Parathyroid adenoma (tissue), 2 donors: ENCODE measurements around the gene SDC4.

Source experiments
- H2AFZ ChIP-seq: fragments of 300-600 bp; sonication (generic); one replicate; pipeline ENCODE4 v1.7.0; 2017; ENCODE audit warnings: antibody characterized with exemption, mild to moderate bottlenecking
- H3K27ac ChIP-seq: fragments of 300-600 bp; sonication (generic); one replicate; pipeline ENCODE4 v1.7.0; 2017
- H3K27me3 ChIP-seq: fragments of 300-600 bp; sonication (generic); one replicate; pipeline ENCODE4 v1.7.0; 2017; ENCODE audit warnings: low read length; ENCODE audit not compliant: control insufficient read depth, insufficient read depth
- H3K36me3 ChIP-seq: fragments of 300-600 bp; sonication (generic); one replicate; pipeline ENCODE4 v1.7.0; 2017; ENCODE audit warnings: low read length; ENCODE audit not compliant: control insufficient read depth, insufficient read depth
- H3K4me1 ChIP-seq: fragments of 300-600 bp; sonication (generic); one replicate; pipeline ENCODE4 v1.7.0; 2017; ENCODE audit warnings: control low read depth
- H3K4me2 ChIP-seq: fragments of 300-600 bp; sonication (generic); one replicate; pipeline ENCODE4 v1.7.0; 2017; ENCODE audit warnings: low read length
- H3K4me3 ChIP-seq: fragments of 300-600 bp; sonication (generic); one replicate; pipeline ENCODE4 v1.7.0; 2017; ENCODE audit warnings: low read depth, low read length
- H3K79me2 ChIP-seq: fragments of 300-600 bp; sonication (generic); one replicate; pipeline ENCODE4 v1.7.0; 2017; ENCODE audit warnings: control low read depth
- H3K9ac ChIP-seq: fragments of 300-600 bp; sonication (generic); one replicate; pipeline ENCODE4 v1.7.0; 2017; ENCODE audit warnings: mild to moderate bottlenecking
- H3K9me3 ChIP-seq: fragments of 300-600 bp; sonication (generic); one replicate; pipeline ENCODE4 v1.7.0; 2017; ENCODE audit warnings: low read length; ENCODE audit not compliant: control insufficient read depth
- TF ChIP-seq, protein P1 (sequence below): fragments of 300-600 bp; sonication (generic); IDR thresholded peaks from one replicate; pipeline ENCODE4 v1.7.0; 2017; ENCODE audit warnings: antibody characterized with exemption, mild to moderate bottlenecking
- donor health status: primary hyperparathyroidism.

The SDC4 gene

DNA sequence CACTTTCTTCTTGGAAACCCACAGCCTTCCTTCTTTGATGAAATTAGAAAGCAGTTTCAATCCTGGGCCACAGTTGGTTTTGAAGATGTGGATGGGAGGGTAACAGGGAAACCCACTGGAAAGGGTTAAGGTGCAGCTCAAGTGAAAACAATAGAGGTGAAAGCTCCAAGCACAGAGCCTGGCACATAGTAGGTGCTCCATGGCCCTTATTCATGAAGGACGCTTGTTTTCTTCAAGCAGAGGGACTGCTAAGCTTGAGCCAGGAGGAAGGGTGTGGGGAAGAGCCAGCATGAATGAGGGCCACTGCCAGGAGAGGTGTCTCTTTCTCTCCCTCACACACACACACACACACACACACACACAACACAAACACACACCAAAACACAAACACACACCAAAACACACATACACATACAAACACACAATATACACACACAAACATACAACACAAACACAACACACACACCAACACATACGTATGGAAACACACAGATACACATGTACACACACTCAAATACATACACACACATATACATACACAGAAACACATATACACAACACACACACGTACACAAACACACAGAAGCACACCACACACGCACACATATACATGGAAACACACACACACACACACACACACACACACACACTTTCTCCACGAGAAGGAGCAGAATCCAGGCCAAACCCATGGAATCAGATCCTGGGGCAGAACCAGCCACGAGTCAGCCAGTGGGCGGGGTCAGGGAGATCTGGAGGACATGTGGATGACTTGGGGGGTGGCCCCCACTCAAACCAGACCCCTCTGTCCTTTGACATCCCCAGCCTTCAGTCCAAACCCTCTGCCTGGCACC is 65.3 kb downstream of the SDC4 start:
- no peak overlapping the region for H3K4me3 ChIP-seq
- no peaks in the 10 kb centered on the region for H3K36me3 ChIP-seq
- no peak overlapping the region for H3K4me2 ChIP-seq
- H3K27ac ChIP-seq = no peak overlapping the region
- peaks cover 4% of the 10 kb centered on the region for H3K27me3 ChIP-seq
- H3K79me2 ChIP-seq = no peaks in the 10 kb centered on the region
- H3K4me1 ChIP-seq = no peaks in the 10 kb centered on the region
- TF ChIP-seq, protein P1, sequence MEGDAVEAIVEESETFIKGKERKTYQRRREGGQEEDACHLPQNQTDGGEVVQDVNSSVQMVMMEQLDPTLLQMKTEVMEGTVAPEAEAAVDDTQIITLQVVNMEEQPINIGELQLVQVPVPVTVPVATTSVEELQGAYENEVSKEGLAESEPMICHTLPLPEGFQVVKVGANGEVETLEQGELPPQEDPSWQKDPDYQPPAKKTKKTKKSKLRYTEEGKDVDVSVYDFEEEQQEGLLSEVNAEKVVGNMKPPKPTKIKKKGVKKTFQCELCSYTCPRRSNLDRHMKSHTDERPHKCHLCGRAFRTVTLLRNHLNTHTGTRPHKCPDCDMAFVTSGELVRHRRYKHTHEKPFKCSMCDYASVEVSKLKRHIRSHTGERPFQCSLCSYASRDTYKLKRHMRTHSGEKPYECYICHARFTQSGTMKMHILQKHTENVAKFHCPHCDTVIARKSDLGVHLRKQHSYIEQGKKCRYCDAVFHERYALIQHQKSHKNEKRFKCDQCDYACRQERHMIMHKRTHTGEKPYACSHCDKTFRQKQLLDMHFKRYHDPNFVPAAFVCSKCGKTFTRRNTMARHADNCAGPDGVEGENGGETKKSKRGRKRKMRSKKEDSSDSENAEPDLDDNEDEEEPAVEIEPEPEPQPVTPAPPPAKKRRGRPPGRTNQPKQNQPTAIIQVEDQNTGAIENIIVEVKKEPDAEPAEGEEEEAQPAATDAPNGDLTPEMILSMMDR = no peak
- H3K9ac ChIP-seq = no peak overlapping the region
- H2AFZ ChIP-seq = no peak overlapping the region
- no peaks in the 10 kb centered on the region for H3K9me3 ChIP-seq

DNA sequence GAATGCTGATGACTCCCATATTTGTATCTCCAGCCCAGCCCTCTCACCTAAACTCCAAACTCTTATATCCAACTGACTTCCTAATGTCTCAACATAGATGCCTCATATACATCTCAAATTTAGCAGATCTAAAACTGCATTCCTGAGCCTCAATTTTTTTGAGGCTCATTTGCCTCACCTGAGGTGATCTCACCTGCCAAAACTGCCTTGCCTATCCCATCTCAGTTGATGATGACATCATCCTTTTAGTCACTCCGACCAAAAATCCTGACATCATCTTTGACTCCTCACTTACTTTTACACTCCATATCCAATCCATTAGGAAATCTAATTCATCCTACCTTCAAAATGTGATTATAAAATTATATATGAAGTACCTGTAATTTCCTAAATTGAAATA is 68.2 kb downstream of the SDC4 start:
- Histone ChIP-seq H3K4me2 (no peak overlapping the region), H3K27me3 (peaks cover 4% of the 10 kb centered on the region), H3K9me3 (no peaks in the 10 kb centered on the region), H3K4me3 (no peak overlapping the region), H3K36me3 (no peaks in the 10 kb centered on the region), H2AFZ (no peak overlapping the region), H3K4me1 (no peaks in the 10 kb centered on the region), H3K27ac (no peak overlapping the region), H3K9ac (no peak overlapping the region), H3K79me2 (no peaks in the 10 kb centered on the region)
- TF ChIP-seq, protein P1 = no peak

DNA sequence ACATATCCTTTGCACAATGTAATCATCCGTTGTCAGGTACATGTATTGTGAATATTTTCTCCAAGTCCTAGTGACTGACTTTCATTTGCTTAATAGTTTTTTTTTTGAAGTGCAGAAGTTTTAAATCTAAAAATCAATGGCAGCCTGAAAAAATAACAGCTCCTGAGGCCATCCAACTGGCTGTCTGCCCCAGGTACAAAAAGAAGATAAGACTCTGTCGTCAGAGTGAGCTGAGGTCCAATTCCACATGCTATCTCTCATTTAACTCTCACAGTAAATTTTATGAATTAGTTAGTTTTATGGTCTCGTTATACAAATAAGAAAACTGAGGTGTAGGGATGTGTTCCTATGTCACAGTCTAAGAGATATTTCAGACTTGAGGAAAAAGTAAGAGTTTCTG is 72.9 kb downstream of the SDC4 start:
- H3K79me2 ChIP-seq = no peaks in the 10 kb centered on the region
- TF ChIP-seq, protein P1 = no peak
- H3K4me3 ChIP-seq = no peak overlapping the region
- H3K4me2 ChIP-seq = no peak overlapping the region
- H3K27me3 ChIP-seq = no peaks in the 10 kb centered on the region
- no peaks in the 10 kb centered on the region for H3K4me1 ChIP-seq
- no peak overlapping the region for H3K9ac ChIP-seq
- no peaks in the 10 kb centered on the region for H3K36me3 ChIP-seq
- H2AFZ ChIP-seq = no peak overlapping the region
- no peaks in the 10 kb centered on the region for H3K9me3 ChIP-seq
- no peak overlapping the region for H3K27ac ChIP-seq
